HEK293 (cell line): ENCODE results near the gene GMDS.
"Not testable (repeated sequence)": the region's sequence is repeated elsewhere in the genome, so short reads cannot be mapped to it uniquely, and the experiment has no call there.

ENCODE experiments used
- CTCF ChIA-PET: fragments of 350-600 bp; formaldehyde crosslinking; extraction: SDS; loops from one replicate; lab custom pipeline; 2021; ENCODE audit warnings: antibody characterized with exemption; lab: Yijun Ruan, JAX
- POLR2A ChIA-PET: fragments of 300-600 bp; formaldehyde crosslinking; extraction: SDS; loops from one replicate; lab custom pipeline; 2020; ENCODE audit warnings: antibody characterized with exemption, inconsistent platforms; lab: Yijun Ruan, JAX
- H3K27ac ChIP-seq: fragments of 200-500 bp; sonication (Bioruptor generic); 2 replicates; pipeline ENCODE4 v1.5.1; 2014; ENCODE audit warnings: low read depth, low read length, control low read depth, inconsistent platforms; ENCODE audit errors: extremely low read depth
- H3K36me3 ChIP-seq, 2 experiments: fragments of 200-500 bp in 1 of 2; sonication (Bioruptor generic) in 1 of 2; 1 replicate in 1 of 2; 2 replicates in 1 of 2; pipeline ENCODE4 v1.5.1; 2014 to 2017; ENCODE audit warnings: inconsistent platforms in 2 of 2, low read length in 2 of 2; ENCODE audit not compliant: control insufficient read depth in 2 of 2, insufficient read depth in 1 of 2
- H3K4me1 ChIP-seq: fragments of 200-500 bp; sonication (Bioruptor generic); 2 replicates; pipeline ENCODE4 v1.5.1; 2014; ENCODE audit warnings: mild to moderate bottlenecking, low read length, inconsistent platforms; ENCODE audit not compliant: control insufficient read depth, insufficient read depth
- H3K4me3 ChIP-seq: 2 replicates; pipeline ENCODE4 v1.5.1; 2011; ENCODE audit warnings: low read depth, mild to moderate bottlenecking, control low read depth, low read length, moderate library complexity
- H3K9me3 ChIP-seq: fragments of 200-500 bp; sonication (Bioruptor generic); 2 replicates; pipeline ENCODE4 v1.5.1; 2014; ENCODE audit warnings: low read depth, low read length, inconsistent platforms; ENCODE audit not compliant: control insufficient read depth, insufficient read depth
- FEZF1 ChIP-seq: fragments of 450-650 bp; formaldehyde crosslinking; IDR thresholded peaks from 2 replicates; pipeline ENCODE4 v1.5.1; 2016; ENCODE audit warnings: missing biosample characterization, missing genetic modification characterization
- GLIS1 ChIP-seq: fragments of 450-650 bp; formaldehyde crosslinking; IDR thresholded peaks from 2 replicates; pipeline ENCODE4 v1.5.1; 2016; ENCODE audit warnings: missing biosample characterization, missing genetic modification characterization
- SP3 ChIP-seq: fragments of 450-650 bp; formaldehyde crosslinking; IDR thresholded peaks from 2 replicates; pipeline ENCODE4 v1.5.1; 2016; ENCODE audit warnings: missing biosample characterization, missing genetic modification characterization
- WT1 ChIP-seq: fragments of 450-650 bp; formaldehyde crosslinking; IDR thresholded peaks from 2 replicates; pipeline ENCODE4 v1.5.1; 2016; ENCODE audit warnings: missing biosample characterization, missing genetic modification characterization
- ZNF121 ChIP-seq: fragments of 450-650 bp; formaldehyde crosslinking; IDR thresholded peaks from 2 replicates; pipeline ENCODE4 v1.5.1; 2016; ENCODE audit warnings: missing biosample characterization, missing genetic modification characterization
- ZNF341 ChIP-seq: fragments of 450-650 bp; formaldehyde crosslinking; IDR thresholded peaks from 2 replicates; pipeline ENCODE4; 2016; ENCODE audit warnings: low read depth, missing biosample characterization, missing genetic modification characterization
- ZNF510 ChIP-seq: fragments of 450-650 bp; formaldehyde crosslinking; IDR thresholded peaks from 2 replicates; pipeline ENCODE4 v1.5.1; 2018; ENCODE audit warnings: mild to moderate bottlenecking, missing genetic modification characterization, missing biosample characterization; ENCODE audit not compliant: insufficient replicate concordance
- ZNF596 ChIP-seq: fragments of 450-650 bp; IDR thresholded peaks from 2 replicates; pipeline ENCODE4 v1.5.0; 2018; ENCODE audit warnings: missing biosample characterization, mild to moderate bottlenecking, missing genetic modification characterization, moderate library complexity
- ZNF600 ChIP-seq: fragments of 450-650 bp; formaldehyde crosslinking; IDR thresholded peaks from 2 replicates; pipeline ENCODE4 v1.5.1; 2016; ENCODE audit warnings: missing biosample characterization, missing genetic modification characterization
- ZNF610 ChIP-seq: fragments of 450-650 bp; formaldehyde crosslinking; IDR thresholded peaks from 2 replicates; pipeline ENCODE4 v1.5.1; 2016; ENCODE audit warnings: missing biosample characterization, missing genetic modification characterization, borderline replicate concordance
- ZNF792 ChIP-seq: fragments of 450-650 bp; formaldehyde crosslinking; IDR thresholded peaks from 2 replicates; pipeline ENCODE4 v1.5.1; 2016; ENCODE audit warnings: missing biosample characterization, missing genetic modification characterization
- TF ChIP-seq, protein P1 (sequence below): fragments of 450-650 bp; formaldehyde crosslinking; IDR thresholded peaks from 2 replicates; pipeline ENCODE4 v1.5.1; 2016; ENCODE audit warnings: missing biosample characterization, missing genetic modification characterization
- TF ChIP-seq, protein P2 (sequence below): fragments of 450-650 bp; formaldehyde crosslinking; IDR thresholded peaks from 2 replicates; pipeline ENCODE4 v1.5.1; 2016; ENCODE audit warnings: missing biosample characterization, missing genetic modification characterization
- TF ChIP-seq, protein P3 (sequence below): fragments of 450-650 bp; formaldehyde crosslinking; IDR thresholded peaks from 2 replicates; pipeline ENCODE4 v1.5.1; 2016; ENCODE audit warnings: missing biosample characterization, missing genetic modification characterization
- TF ChIP-seq, protein P4 (sequence below): fragments of 450-650 bp; IDR thresholded peaks from 2 replicates; pipeline ENCODE4 v1.5.1; 2018; ENCODE audit warnings: missing biosample characterization, mild to moderate bottlenecking, missing genetic modification characterization
- TF ChIP-seq, protein P5 (sequence below): IDR thresholded peaks from 2 replicates; pipeline ENCODE4 v1.6.1; 2011; ENCODE audit warnings: mild to moderate bottlenecking, low read depth, low read length, borderline replicate concordance
- TF ChIP-seq, protein P6 (sequence below): fragments of 450-650 bp; formaldehyde crosslinking; IDR thresholded peaks from 2 replicates; pipeline ENCODE4 v1.5.1; 2017; ENCODE audit warnings: missing biosample characterization, mild to moderate bottlenecking, missing genetic modification characterization, moderate library complexity

Gene GMDS

DNA sequence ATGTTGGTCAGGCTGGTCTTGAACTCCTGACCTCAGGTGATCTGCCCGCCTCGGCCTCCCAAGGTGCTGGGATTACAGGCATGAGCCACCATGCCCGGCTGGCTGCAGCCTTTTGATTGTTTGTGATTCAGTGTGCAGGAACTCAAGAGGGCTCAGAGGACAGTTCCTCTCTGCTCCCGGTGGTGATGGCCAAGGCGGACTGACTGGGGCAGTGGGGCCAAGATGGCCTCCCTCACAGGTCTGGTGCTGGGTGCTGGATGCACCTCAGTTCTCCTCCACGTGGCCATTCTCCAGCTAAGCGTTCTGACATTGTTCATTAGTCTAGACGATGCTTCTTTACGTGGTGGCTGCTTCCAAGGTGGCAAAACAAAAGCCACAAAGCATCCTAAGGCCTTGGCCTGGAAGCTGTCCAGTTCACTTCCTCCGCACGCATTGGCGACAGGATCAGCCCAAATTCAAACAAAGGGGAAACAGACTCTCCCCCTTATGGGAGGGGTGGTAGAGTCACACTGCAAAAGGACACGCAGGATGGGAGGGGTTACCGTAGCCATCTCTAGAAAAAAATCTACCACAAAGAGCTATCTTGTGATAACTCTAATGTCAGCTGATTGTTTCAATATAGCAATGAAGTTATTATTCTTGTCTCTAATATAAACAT is 488.8 kb downstream of the GMDS start (continued):
- TF ChIP-seq, protein P1, sequence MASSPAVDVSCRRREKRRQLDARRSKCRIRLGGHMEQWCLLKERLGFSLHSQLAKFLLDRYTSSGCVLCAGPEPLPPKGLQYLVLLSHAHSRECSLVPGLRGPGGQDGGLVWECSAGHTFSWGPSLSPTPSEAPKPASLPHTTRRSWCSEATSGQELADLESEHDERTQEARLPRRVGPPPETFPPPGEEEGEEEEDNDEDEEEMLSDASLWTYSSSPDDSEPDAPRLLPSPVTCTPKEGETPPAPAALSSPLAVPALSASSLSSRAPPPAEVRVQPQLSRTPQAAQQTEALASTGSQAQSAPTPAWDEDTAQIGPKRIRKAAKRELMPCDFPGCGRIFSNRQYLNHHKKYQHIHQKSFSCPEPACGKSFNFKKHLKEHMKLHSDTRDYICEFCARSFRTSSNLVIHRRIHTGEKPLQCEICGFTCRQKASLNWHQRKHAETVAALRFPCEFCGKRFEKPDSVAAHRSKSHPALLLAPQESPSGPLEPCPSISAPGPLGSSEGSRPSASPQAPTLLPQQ: no peak
- TF ChIP-seq GLIS1 (no peak), ZNF596 (no peak), ZNF792 (tag by site-specific recombination) (no peak), ZNF600 (tag by site-specific recombination) (no peak), ZNF510 (tag by site-specific recombination) (no peak)
- TF ChIP-seq, protein P2, sequence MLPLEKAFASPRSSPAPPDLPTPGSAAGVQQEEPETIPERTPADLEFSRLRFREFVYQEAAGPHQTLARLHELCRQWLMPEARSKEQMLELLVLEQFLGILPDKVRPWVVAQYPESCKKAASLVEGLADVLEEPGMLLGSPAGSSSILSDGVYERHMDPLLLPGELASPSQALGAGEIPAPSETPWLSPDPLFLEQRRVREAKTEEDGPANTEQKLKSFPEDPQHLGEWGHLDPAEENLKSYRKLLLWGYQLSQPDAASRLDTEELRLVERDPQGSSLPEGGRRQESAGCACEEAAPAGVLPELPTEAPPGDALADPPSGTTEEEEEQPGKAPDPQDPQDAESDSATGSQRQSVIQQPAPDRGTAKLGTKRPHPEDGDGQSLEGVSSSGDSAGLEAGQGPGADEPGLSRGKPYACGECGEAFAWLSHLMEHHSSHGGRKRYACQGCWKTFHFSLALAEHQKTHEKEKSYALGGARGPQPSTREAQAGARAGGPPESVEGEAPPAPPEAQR (tag by site-specific recombination): no peak
- TF ChIP-seq, protein P3, sequence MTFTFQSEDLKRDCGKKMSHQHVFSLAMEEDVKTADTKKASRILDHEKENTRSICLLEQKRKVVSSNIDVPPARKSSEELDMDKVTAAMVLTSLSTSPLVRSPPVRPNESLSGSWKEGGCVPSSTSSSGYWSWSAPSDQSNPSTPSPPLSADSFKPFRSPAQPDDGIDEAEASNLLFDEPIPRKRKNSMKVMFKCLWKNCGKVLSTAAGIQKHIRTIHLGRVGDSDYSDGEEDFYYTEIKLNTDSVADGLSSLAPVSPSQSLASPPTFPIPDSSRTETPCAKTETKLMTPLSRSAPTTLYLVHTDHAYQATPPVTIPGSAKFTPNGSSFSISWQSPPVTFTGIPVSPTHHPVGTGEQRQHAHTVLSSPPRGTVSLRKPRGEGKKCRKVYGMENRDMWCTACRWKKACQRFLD (tag by site-specific recombination): no peak
- TF ChIP-seq, protein P4, sequence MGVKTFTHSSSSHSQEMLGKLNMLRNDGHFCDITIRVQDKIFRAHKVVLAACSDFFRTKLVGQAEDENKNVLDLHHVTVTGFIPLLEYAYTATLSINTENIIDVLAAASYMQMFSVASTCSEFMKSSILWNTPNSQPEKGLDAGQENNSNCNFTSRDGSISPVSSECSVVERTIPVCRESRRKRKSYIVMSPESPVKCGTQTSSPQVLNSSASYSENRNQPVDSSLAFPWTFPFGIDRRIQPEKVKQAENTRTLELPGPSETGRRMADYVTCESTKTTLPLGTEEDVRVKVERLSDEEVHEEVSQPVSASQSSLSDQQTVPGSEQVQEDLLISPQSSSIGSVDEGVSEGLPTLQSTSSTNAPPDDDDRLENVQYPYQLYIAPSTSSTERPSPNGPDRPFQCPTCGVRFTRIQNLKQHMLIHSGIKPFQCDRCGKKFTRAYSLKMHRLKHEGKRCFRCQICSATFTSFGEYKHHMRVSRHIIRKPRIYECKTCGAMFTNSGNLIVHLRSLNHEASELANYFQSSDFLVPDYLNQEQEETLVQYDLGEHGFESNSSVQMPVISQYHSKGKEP (tag by site-specific recombination): no peak

DNA sequence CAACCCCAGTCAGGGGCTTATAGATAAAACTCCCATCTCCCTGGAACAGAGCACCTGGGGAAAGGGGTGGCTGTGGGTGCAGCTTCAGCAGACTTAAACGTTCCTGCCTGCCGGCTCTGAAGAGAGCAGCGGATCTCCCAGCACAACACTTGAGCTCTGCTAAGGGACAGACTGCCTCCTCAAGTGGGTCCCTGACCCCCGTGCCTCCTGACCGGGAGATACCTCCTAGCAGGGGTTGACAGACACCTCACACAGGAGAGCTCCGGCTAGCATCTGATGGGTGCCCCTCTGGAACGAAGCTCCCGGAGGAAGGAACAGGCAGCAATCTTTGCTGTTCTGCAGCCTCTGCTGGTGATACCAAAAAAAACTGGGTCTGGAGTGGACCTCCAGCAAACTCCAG is 494.3 kb downstream of the GMDS start:
- CTCF ChIA-PET, H3K4me3 ChIP-seq, H3K36me3 ChIP-seq, H3K9me3 ChIP-seq, H3K4me1 ChIP-seq, H3K27ac ChIP-seq: not testable (repeated sequence)
- POLR2A ChIA-PET: interaction anchor here (1.0 kb wide), 1 partner anchor 43 kb away, joined by 4 read pairs; no protein-coding TSS in a partner anchor

DNA sequence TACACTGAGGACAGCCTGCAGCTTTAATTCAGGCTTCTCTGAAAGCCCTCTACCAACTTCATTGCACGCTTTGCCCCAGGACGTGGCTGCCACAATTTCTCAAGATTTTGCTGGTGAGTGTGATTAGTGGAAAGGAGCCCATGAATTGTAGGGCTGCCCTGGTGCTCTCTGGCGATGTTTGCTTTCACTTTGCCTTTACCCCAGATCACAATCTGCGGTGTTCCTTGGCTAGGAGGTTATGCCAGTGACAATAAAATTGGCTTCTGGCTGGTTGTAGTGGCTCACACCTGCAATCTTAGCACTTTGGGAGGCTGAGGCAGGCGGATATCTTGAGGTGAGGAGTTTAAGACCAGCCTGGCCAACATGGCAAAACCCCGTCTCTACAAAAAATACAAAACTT is 496.4 kb downstream of the GMDS start:
- H3K36me3 ChIP-seq: no peaks in the 10 kb centered on the region
- no peaks in the 10 kb centered on the region for H3K9me3 ChIP-seq
- H3K4me1 ChIP-seq: no peaks in the 10 kb centered on the region
- H3K4me3 ChIP-seq: no peak overlapping the region
- CTCF ChIA-PET: interaction anchor here (0.6 kb wide), 1 partner anchor 355 kb away, joined by 4 read pairs; no protein-coding TSS in a partner anchor
- POLR2A ChIA-PET: no interaction called here
- TF ChIP-seq, protein P5, sequence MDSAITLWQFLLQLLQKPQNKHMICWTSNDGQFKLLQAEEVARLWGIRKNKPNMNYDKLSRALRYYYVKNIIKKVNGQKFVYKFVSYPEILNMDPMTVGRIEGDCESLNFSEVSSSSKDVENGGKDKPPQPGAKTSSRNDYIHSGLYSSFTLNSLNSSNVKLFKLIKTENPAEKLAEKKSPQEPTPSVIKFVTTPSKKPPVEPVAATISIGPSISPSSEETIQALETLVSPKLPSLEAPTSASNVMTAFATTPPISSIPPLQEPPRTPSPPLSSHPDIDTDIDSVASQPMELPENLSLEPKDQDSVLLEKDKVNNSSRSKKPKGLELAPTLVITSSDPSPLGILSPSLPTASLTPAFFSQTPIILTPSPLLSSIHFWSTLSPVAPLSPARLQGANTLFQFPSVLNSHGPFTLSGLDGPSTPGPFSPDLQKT: no peak
- TF ChIP-seq ZNF341 (tag by site-specific recombination): 0 out of 2 replicates have a peak, but pooled peaks have one; percentile 20
- H3K27ac ChIP-seq: no peak overlapping the region

DNA sequence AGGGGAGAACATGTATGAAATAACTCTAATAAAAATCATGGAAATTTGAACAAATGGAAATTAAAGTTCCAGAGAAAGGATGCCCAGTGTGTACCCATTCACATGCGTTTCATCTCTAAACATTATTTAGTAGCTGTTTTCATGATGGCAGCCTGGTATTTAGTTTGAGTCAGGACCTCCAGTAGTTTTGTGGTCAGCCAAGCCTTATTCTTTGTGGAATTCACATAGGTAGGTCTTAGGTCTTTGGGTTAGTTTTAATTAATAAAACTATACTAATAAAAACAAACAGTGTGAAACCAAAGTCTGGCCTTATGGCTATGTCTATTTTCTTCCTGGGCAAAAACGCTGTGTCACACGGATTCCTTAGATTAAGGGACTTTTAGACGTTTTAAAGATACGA is 497.9 kb downstream of the GMDS start:
- Histone ChIP-seq H3K4me1 (no peaks in the 10 kb centered on the region), H3K4me3 (no peak overlapping the region), H3K9me3 (no peaks in the 10 kb centered on the region), H3K36me3 (no peaks in the 10 kb centered on the region), H3K27ac (no peak overlapping the region)
- POLR2A ChIA-PET: no interaction called here
- CTCF ChIA-PET: interaction anchor here (0.6 to 0.9 kb wide), 4 partner anchors 10 to 445 kb away, joined by 3 to 4 read pairs (median 3); no protein-coding TSS in a partner anchor
- TF ChIP-seq, protein P6, sequence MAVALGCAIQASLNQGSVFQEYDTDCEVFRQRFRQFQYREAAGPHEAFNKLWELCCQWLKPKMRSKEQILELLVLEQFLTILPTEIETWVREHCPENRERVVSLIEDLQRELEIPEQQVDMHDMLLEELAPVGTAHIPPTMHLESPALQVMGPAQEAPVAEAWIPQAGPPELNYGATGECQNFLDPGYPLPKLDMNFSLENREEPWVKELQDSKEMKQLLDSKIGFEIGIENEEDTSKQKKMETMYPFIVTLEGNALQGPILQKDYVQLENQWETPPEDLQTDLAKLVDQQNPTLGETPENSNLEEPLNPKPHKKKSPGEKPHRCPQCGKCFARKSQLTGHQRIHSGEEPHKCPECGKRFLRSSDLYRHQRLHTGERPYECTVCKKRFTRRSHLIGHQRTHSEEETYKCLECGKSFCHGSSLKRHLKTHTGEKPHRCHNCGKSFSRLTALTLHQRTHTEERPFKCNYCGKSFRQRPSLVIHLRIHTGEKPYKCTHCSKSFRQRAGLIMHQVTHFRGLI (tag by site-specific recombination): no peak
- no peak for TF ChIP-seq ZNF121
- no peak for TF ChIP-seq FEZF1 (tag by site-specific recombination)
- no peak for TF ChIP-seq WT1
- TF ChIP-seq SP3 (tag by site-specific recombination): no peak
- TF ChIP-seq ZNF610 (tag by site-specific recombination): no peak
- no peak for TF ChIP-seq ZNF510 (tag by site-specific recombination)
